Heart left ventricle (tissue), 13 donors: ENCODE measurements around the gene EREG.

ENCODE experiments used
- CTCF ChIP-seq, 12 donors: fragments of 200-600 bp; sonication (generic) in 4 of 12; IDR thresholded peaks; one replicate each; pipeline versions ENCODE4 v1.5.0 to v1.8.0; 2018 to 2022; ENCODE audit warnings: antibody characterized with exemption in 12 of 12, mild to moderate bottlenecking in 5 of 12
- POLR2A ChIP-seq, 2 donors: fragments of 450-650 bp; IDR thresholded peaks; one replicate each; pipeline ENCODE4 v1.6.1; 2017; ENCODE audit warnings: antibody characterized with exemption in 2 of 2, mild to moderate bottlenecking in 2 of 2, moderate library complexity in 2 of 2
- donor health status: ischemic (EF 13 %, LVEDD 7.1; RV severe dilation, severe dysfunction).
- donor health status: DM: no; HTN: yes; CAD: no.
- donor health status: DM: no; HTN: no; CAD: no.
- donor health status: ischemic (EF 25% LVEDD 6.9; RV normal size, moderate dysfunction).
- donor health status: ischemic (EF 25% LVEDD 5.7; RV mildly dilated, moderate dysfunction).
- donor health status: ischemic (EF 35%, LVEDD 5.7; RV mildly dilated, moderate dysfunction).
- donor health status: nonischemic (EF 11% LVEDD 7.7; RV severe dilation, severe dysfunction).
- donor health status: DM: yes; HTN: yes; CAD: no.
- donor health status: PGD.
- donor health status: ischemic (EF 29% LVEDD 5.4; RV normal size, mild dysfunction).
- donor health status: nonischemic (EF 23%, LVEDD 6.1; RV moderate dilation, normal function).

GRCh38 chr4:74366367-74366911 lies 1.5 kb downstream of the EREG start:
- TF ChIP-seq CTCF (IDR thresholded peaks at IDR 0.05) = no peak
- TF ChIP-seq POLR2A (IDR thresholded peaks at IDR 0.05) = no peak
